HG03060 (cell line): ENCODE data around the gene HYLS1.
"Not testable (repeated sequence)": the region's sequence is repeated elsewhere in the genome, so short reads cannot be mapped to it uniquely, and the experiment has no call there.

ENCODE experiments used
- ATAC-seq: cut with Tn5 transposase; IDR thresholded peaks from one replicate; pipeline ENCODE4 v1.9.1; 2021; ENCODE audit warnings: low read depth, moderate number of reproducible peaks; ENCODE audit not compliant: unreplicated experiment

Gene HYLS1, protein sequence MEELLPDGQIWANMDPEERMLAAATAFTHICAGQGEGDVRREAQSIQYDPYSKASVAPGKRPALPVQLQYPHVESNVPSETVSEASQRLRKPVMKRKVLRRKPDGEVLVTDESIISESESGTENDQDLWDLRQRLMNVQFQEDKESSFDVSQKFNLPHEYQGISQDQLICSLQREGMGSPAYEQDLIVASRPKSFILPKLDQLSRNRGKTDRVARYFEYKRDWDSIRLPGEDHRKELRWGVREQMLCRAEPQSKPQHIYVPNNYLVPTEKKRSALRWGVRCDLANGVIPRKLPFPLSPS

DNA sequence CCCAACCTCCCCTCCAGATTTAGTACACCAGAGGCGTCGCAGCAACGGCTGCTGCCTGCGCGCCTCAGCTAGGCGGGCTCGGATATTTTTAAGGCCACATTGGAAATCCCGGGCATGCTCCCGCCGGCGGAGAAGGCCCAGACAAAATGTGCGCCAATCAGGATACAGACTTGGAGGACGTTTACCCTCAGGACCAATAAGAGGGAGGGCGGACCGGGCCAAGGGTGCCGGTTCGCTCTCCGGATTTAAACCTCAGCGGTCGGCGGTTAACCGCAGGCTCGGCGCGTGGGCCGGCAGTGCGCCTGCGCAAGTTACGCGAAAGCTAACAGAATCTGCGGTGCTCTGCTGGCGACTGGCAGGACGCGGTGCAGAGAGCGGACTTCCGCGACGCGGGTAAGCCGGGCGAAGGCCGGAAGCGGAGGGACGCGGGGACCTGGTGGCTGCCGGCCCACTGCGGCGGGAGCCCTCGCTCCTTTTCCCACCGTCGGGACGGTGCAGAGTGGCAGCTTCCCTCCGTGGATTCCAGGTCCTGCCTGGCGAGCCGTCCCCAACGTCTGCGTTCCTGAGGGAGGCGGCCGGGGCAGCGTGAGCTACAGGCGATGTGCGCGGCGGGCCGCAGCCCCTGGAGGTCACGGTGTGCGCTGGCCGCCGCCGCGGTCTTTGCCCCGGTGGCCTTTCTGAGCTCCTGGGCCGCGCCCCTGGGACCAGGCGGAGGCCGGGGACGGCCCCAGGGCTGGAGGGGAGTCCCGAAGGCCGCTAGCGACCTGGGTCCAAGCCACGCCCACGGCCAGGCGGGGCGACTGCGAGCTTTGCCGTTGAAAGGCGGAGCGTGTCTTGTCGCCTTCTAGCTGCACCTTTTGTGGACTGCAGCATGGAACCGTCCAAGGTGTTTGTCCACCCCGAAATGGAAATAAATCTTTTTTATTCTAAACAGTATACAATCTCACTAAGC, at the start of gene HYLS1:
TSS of gene HYLS1 (plus strand) at position 296 of the 952 bp plus-strand sequence. CDS start 11,701 bp downstream, outside the sequence.
- ATAC-seq = peak; percentile 79

DNA sequence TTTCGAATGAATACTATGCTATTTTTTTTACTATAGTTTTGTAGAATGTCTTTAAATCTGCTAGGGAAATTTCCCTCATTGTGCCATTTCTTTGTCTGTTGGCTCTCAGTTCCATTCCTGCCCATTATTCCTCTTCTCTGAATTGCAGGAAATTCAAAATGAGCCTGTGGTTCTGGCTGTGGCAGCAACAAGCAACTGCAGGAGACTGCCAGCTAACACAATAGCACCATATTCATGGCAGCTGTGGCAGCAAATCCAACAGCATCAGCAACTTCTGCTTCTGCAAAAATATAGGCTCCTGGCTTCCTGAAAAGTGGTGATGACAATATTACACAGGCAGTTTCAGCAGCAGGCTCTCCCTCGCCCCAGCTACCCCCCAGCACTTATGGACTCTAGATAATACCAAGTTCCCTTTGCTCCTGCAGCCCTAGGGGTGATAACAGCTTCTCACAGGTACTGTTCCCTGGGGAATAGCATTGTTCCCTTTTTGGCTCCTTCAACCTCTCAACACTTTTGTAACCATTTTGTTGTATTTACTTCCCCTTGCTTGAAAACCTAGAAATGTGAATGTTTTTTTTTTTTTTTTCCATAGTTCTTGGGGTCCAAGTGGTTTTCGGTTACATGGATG, 45.0 kb upstream of the HYLS1 start:
- no peak for ATAC-seq

- no peak for ATAC-seq
Observed at GRCh38 chr11:125846188-125846587, 41.3 kb upstream of the HYLS1 start.

DNA sequence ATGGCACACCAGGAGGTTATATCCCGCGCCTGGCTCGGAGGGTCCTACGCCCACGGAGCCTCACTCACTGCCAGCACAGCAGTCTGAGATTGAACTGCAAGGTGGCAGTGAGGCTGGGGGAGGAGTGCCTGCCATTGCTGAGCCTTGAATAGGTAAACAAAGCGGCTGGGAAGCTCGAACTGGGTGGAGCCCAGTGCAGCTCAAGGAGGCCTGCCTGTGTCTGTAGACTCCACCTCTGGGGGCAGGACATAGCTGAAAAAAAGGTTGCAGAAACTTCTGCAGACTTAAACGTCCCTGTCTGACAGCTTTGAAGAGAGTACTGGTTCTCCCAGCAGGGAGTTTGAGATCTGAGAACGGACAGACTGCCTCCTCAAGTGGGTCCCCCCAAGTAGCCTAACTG, 29.8 kb upstream of the HYLS1 start:
- not testable (repeated sequence) for ATAC-seq

GRCh38 chr11:125862786-125863185, 24.7 kb upstream of the HYLS1 start:
- ATAC-seq = not testable (repeated sequence)

- ATAC-seq = not testable (repeated sequence)
Observed at GRCh38 chr11:125865354-125865753, 22.1 kb upstream of the HYLS1 start.

DNA sequence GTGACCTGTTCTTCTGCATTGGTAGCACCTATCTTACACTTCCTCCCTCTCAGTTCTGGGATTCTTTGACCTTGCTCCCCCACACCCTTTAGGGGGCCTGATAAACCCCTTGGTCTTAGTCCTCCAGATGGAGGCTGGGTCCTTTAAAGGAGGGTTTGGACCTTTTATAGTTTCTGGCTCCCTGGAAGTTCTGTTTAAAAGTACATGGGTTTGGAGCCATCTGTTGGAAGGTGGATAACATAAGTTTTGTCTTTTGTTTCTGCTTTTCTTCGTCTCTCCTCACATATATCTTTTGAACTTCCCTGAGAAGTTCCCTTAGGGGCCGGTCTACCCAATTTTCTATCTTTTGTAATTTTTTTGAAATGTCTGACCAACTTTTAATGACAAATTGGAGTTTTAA, 17.9 kb upstream of the HYLS1 start:
- no peak for ATAC-seq

DNA sequence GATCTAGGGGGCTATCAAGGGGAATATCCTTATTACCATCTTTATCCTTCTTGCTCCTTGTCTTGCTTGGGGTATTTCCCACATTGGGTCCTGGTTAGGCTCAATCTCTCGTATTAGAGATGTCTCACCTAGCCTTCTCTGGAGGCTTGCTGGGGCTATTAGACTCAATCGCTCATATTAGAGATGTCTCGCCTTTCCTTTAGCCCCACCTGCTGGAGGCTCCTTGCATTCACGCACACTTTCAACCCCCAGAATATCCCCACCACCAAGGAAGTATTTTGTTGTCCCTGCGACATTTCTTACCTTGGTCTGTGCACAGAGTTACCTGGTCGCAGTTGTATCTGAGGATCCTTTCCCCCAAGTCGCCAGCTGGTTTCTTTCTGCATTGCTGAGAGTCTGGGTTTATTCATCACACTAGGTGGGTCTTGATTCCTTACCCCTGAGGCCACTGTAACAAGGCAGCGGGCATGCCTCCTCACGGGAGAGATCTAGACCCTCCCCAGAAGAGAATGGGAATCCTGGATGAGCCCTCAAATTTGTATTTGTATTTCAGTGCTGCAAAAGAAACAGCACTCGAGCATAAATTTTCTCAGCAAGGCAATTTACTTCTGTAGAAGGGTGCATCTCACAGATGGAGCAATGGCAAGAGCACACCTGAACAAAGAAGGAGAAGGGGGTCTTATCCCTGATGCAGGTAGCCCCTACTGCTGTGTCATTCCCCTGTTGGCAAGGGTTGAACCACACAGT, 15.9 kb upstream of the HYLS1 start:
- ATAC-seq = no peak

GRCh38 chr11:125872138-125872491, 15.4 kb upstream of the HYLS1 start:
- no peak for ATAC-seq

GRCh38 chr11:125873881-125874555, 13.4 kb upstream of the HYLS1 start:
- no peak for ATAC-seq

GRCh38 chr11:125874556-125875124, 12.8 kb upstream of the HYLS1 start:
- ATAC-seq = peak; percentile 62

DNA sequence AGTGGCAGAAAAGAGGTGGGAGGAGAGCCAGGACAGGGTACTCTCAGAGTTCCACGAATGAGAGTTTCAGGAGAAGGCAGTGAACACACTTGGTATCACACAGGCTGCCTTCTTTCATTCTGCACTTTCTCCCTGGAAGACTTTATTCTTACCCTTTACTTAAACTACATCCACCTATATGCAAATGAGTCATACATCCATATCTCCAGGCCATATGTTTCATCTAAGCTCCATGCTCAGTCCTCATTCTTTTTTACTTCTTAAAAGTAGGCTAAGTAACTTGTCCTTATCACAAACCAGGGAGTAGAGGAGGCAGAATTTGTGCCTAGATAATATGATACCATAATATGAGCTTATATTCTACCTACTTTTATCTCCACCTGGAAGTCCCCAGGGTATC, 6.2 kb upstream of the HYLS1 start:
- no peak for ATAC-seq

GRCh38 chr11:125883375-125883774, 4.1 kb upstream of the HYLS1 start:
- ATAC-seq = no peak

GRCh38 chr11:125886997-125887372, 483 bp upstream of the HYLS1 start:
- ATAC-seq = no peak

GRCh38 chr11:125890447-125891100, 3.1 kb downstream of the HYLS1 start:
- ATAC-seq = no peak

- ATAC-seq = no peak
Observed at GRCh38 chr11:125892071-125892470, 4.6 kb downstream of the HYLS1 start.

DNA sequence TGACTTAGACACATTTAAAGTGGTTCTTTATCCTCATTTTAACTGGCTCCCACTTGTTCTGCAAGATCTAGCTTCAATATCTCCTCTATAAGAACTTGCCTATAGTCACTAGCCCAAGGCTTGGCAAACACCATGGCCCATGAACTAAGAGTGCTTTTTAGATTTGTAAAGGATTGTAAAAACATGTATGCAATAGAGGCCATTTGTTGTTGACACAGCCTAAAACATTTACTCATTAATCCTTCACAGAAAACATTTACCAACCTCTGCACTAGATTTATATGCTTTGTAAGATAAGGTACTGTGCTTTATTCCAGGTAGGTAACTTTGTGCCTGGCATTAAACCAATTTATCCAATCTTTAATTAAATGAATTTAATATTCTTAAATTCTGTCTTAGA, 5.5 kb downstream of the HYLS1 start:
- ATAC-seq = no peak

- no peak for ATAC-seq
Observed at GRCh38 chr11:125901872-125902271, 14.4 kb downstream of the HYLS1 start.

DNA sequence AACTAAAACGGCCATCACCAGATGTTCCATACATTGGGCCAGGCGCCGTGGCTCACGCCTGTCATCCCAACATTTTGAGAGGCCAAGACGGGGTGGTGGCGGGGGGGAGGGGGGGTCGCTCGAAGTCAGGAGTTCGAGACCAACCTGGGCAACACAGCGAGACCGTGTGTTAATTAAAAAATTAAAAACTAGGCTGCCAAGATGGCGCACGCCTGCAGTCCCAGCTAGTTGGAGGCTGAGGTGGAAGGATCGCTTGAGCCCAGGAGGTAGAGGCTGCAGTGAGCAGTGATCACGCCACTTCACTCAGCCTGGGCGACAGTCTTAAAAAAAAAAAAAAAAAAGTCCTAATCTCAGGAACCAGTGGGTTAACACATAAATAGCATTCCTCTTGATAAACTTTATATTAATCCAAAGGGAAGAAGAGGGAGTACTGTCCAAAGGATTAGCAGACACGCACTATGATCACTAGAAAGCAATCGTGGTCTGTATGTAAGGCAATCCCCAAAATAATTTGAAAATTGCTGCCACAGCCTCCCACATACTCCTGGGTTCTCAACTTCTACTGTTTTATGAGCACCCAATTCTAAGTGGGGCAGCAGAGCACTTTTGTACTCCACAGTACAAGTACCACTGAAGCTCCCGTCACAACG, 14.9 kb downstream of the HYLS1 start:
- no peak for ATAC-seq
